Measurements from ENCODE around the gene CAST. TPM values are rescaled to one million over a fixed set of nuclear protein-coding genes. Genes with fewer than 3 reads are reported as not detected.

CAST gene
- polyA plus RNA-seq, 2 donors = 205 to 245 TPM

DNA sequence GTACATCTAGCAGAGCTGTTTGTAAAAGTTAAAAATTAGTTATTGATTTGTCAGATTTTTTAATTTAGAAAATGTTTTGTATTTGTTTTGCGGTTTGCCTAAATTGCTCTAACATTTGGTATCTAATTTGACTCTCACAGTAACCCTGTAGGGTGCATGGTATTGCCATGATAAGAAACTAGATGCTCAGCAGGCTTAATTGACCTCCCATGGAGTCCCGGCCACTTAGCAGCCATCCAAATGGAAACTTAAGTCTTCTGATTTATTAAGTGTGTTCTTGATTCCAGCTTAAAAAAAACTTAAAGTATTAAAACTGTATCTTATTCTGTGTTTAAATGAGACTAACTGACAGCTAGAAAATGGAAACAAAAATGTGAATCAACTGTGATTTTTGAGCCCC, 54.5 kb downstream of the CAST start:
- Histone ChIP-seq H3K27me3 (ENCODE audit: control insufficient read depth in 1 of 2, insufficient read depth in 2 of 2, low read length in 2 of 2) (no peaks in the 10 kb centered on the region), H3K9me3 (ENCODE audit: control insufficient read depth in 2 of 2, insufficient read depth in 1 of 2, low read depth in 1 of 2, low read length in 1 of 2) (no peaks in the 10 kb centered on the region), H3K4me1 (ENCODE audit: control insufficient read depth in 2 of 2, insufficient read depth in 2 of 2, low read length in 1 of 2) (peaks cover 0 to 9% of the 10 kb centered on the region in 2 donors), H3K27ac (ENCODE audit: low read depth in 2 of 2, low read length in 1 of 2) (no peak overlapping the region), H3K4me3 (ENCODE audit: low read depth in 1 of 2, low read length in 2 of 2) (no peak overlapping the region), H3K36me3 (ENCODE audit: control insufficient read depth in 2 of 2, insufficient read depth in 2 of 2, low read length in 1 of 2) (no peaks in the 10 kb centered on the region)
- WGBS, 2 donors = 43 to 45% methylated on average over 2 of the region's 2 CpGs

DNA sequence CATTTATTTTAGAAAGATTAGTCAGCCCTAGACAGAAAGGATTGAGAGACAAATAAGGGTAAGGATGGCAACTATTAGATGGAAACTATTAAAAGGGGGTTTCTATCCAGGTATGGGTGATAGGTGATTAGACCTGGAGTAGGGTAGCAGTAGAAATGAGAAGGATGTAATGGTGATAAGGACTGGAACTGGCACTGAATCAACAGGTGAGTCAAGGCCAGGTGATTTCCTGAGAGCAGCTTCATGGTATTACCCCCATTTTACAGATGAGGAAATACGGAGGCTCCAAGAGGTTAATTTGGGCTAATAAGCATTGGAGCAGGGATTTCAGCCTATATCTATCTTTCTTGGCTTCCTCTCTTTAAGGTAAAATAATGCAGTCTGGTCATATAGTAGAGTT, 55.7 kb downstream of the CAST start:
- H3K36me3 ChIP-seq (ENCODE audit: control insufficient read depth in 2 of 2, insufficient read depth in 2 of 2, low read length in 1 of 2) = no peaks in the 10 kb centered on the region
- no peaks in the 10 kb centered on the region for H3K27me3 ChIP-seq (ENCODE audit: control insufficient read depth in 1 of 2, insufficient read depth in 2 of 2, low read length in 2 of 2)
- H3K27ac ChIP-seq (ENCODE audit: low read depth in 2 of 2, low read length in 1 of 2) = peak overlapping the region; percentile 53 to 73
- 81 to 86% methylated on average over 1 of the region's 1 CpG for WGBS, 2 donors
- peaks cover 0 to 9% of the 10 kb centered on the region in 2 donors for H3K4me1 ChIP-seq (ENCODE audit: control insufficient read depth in 2 of 2, insufficient read depth in 2 of 2, low read length in 1 of 2)
- H3K4me3 ChIP-seq (ENCODE audit: low read depth in 1 of 2, low read length in 2 of 2) = no peak overlapping the region
- no peaks in the 10 kb centered on the region for H3K9me3 ChIP-seq (ENCODE audit: control insufficient read depth in 2 of 2, insufficient read depth in 1 of 2, low read depth in 1 of 2, low read length in 1 of 2)

DNA sequence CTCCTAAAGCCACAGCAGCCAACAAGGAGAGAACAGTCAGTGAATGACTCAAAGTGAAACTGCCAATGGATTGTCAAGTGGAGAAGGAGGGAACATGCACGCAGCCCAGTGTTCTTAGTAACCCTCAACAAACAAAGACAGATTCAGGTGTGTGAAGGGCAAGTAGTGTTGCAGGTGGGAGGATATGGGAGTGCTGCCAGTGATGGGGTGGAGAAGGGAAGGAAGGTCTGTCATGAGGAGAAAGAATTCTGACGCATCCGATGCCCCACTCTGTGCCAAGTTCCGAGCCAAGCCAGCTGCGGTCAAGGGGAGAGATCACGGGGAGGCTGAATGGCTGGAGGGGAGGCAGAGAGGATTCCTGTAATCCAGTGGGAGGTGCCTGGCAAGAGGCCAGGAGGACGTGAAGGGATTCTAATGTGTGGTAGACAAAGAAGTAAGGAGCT, 56.5 kb downstream of the CAST start:
- peak overlapping the region; percentile 73 to 90 for H3K27ac ChIP-seq (ENCODE audit: low read depth in 2 of 2, low read length in 1 of 2)
- H3K27me3 ChIP-seq (ENCODE audit: control insufficient read depth in 1 of 2, insufficient read depth in 2 of 2, low read length in 2 of 2) = no peaks in the 10 kb centered on the region
- no peak overlapping the region for H3K4me3 ChIP-seq (ENCODE audit: low read depth in 1 of 2, low read length in 2 of 2)
- peaks cover 0 to 9% of the 10 kb centered on the region in 2 donors for H3K4me1 ChIP-seq (ENCODE audit: control insufficient read depth in 2 of 2, insufficient read depth in 2 of 2, low read length in 1 of 2)
- H3K9me3 ChIP-seq (ENCODE audit: control insufficient read depth in 2 of 2, insufficient read depth in 1 of 2, low read depth in 1 of 2, low read length in 1 of 2) = no peaks in the 10 kb centered on the region
- WGBS, 2 donors = 37 to 44% methylated on average over 7 of the region's 7 CpGs
- H3K36me3 ChIP-seq (ENCODE audit: control insufficient read depth in 2 of 2, insufficient read depth in 2 of 2, low read length in 1 of 2) = no peaks in the 10 kb centered on the region

DNA sequence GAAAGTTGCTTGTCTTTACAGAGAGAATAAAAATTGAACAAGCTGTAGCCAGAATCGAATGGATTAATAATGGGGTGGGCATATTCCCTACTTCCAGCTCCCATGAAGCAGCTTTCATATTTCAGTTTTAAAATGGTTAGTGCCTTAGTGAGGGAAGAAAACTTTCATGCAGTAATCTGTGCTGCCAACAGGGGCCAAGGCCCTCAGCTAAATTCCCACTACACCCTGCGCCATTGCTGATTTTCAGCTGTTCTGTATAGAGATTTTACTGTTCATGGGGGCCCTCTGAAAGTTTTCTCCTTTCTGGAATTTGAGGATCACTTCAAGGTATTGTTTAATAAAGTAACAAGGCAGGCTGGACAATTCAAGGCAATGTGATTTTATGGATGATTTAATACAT, 58.2 kb downstream of the CAST start:
- no peak overlapping the region for H3K27ac ChIP-seq (ENCODE audit: low read depth in 2 of 2, low read length in 1 of 2)
- no peaks in the 10 kb centered on the region for H3K27me3 ChIP-seq (ENCODE audit: control insufficient read depth in 1 of 2, insufficient read depth in 2 of 2, low read length in 2 of 2)
- no peak overlapping the region for H3K4me3 ChIP-seq (ENCODE audit: low read depth in 1 of 2, low read length in 2 of 2)
- WGBS, 2 donors = 92 to 94% methylated on average over 2 of the region's 2 CpGs
- H3K9me3 ChIP-seq (ENCODE audit: control insufficient read depth in 2 of 2, insufficient read depth in 1 of 2, low read depth in 1 of 2, low read length in 1 of 2) = no peaks in the 10 kb centered on the region
- peaks cover 0 to 9% of the 10 kb centered on the region in 2 donors for H3K4me1 ChIP-seq (ENCODE audit: control insufficient read depth in 2 of 2, insufficient read depth in 2 of 2, low read length in 1 of 2)
- peaks cover 2 to 3% of the 10 kb centered on the region in 2 donors for H3K36me3 ChIP-seq (ENCODE audit: control insufficient read depth in 2 of 2, insufficient read depth in 2 of 2, low read length in 1 of 2)

DNA sequence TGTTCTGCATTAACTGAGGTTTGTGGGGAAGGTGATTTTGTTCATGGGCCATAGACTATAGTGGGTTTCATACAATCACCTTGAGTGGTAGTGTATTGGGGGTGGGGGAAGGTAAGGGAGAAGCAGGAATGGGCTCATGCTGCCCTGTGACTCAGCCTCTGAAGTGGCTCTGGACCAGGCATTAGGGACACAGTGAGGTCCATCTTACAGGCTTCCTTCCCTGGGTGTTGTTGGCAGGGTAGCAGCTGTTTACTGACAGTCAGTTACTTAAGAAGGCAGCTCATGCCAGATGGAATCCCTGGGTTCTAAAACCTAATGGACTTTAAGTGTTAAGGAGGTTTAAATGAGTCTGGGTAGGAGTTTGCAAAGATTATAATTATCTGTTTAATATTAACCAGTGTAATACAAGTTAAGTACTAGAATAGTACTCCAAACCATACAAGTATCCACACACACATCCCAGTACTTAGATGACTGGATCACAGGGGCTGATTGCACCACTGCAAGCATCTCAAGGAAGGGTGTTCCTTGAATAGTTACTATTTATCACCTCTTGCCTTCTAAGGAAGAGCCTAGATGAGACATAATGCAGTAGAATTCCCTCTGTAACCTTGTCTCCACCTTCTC, 59.3 kb downstream of the CAST start:
- Histone ChIP-seq H3K27me3 (ENCODE audit: control insufficient read depth in 1 of 2, insufficient read depth in 2 of 2, low read length in 2 of 2) (no peaks in the 10 kb centered on the region), H3K4me1 (ENCODE audit: control insufficient read depth in 2 of 2, insufficient read depth in 2 of 2, low read length in 1 of 2) (peaks cover 0 to 9% of the 10 kb centered on the region in 2 donors), H3K36me3 (ENCODE audit: control insufficient read depth in 2 of 2, insufficient read depth in 2 of 2, low read length in 1 of 2) (peaks cover 2 to 3% of the 10 kb centered on the region in 2 donors), H3K27ac (ENCODE audit: low read depth in 2 of 2, low read length in 1 of 2) (peak overlapping the region in 1 of 2 donors; percentile 49), H3K4me3 (ENCODE audit: low read depth in 1 of 2, low read length in 2 of 2) (no peak overlapping the region), H3K9me3 (ENCODE audit: control insufficient read depth in 2 of 2, insufficient read depth in 1 of 2, low read depth in 1 of 2, low read length in 1 of 2) (no peaks in the 10 kb centered on the region)

DNA sequence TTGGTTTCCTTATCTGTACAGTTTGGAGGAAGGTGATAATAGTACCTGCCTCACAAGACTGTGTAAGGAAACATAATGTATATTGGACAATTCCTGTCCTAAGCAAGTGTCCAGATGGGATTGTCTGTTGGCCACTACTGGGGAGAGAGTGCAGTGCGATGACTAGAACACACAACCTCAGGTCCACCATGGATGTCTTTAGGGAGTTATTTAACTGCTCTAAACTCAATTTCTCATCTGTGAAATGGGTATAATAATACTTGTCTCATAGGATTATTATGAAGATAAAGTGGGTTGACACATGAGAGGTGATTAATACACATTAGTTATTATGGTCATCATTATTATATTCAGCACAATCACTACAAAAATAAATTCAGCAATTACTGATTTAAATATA, 63.1 kb downstream of the CAST start:
- Histone ChIP-seq H3K9me3 (ENCODE audit: control insufficient read depth in 2 of 2, insufficient read depth in 1 of 2, low read depth in 1 of 2, low read length in 1 of 2) (no peaks in the 10 kb centered on the region), H3K4me1 (ENCODE audit: control insufficient read depth in 2 of 2, insufficient read depth in 2 of 2, low read length in 1 of 2) (peaks cover 0 to 2% of the 10 kb centered on the region in 2 donors), H3K27me3 (ENCODE audit: control insufficient read depth in 1 of 2, insufficient read depth in 2 of 2, low read length in 2 of 2) (no peaks in the 10 kb centered on the region), H3K36me3 (ENCODE audit: control insufficient read depth in 2 of 2, insufficient read depth in 2 of 2, low read length in 1 of 2) (peaks cover 4 to 8% of the 10 kb centered on the region in 2 donors), H3K27ac (ENCODE audit: low read depth in 2 of 2, low read length in 1 of 2) (no peak overlapping the region), H3K4me3 (ENCODE audit: low read depth in 1 of 2, low read length in 2 of 2) (no peak overlapping the region)
- WGBS, 2 donors = 100% methylated on average over 1 of the region's 1 CpG

DNA sequence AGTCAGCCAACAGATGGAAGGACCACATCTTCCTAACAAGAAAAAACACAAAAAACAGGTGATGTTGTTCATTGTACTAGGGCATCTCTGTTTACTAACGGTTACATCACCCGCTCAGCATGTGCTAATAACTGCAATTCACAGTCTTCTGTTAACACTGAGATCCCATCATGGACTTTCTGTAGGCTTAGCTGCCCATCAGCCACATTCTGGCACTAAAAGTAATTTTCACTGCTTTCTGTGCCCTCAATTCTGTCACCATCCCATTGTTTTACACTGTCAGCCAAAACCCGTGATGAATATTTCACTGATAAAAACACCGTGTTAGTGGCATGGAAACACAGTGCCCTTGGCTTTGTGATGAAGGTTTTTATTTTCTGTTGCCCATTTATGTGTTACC, 64.6 kb downstream of the CAST start:
- H3K27me3 ChIP-seq (ENCODE audit: control insufficient read depth in 1 of 2, insufficient read depth in 2 of 2, low read length in 2 of 2) = no peaks in the 10 kb centered on the region
- peaks cover 0 to 2% of the 10 kb centered on the region in 2 donors for H3K4me1 ChIP-seq (ENCODE audit: control insufficient read depth in 2 of 2, insufficient read depth in 2 of 2, low read length in 1 of 2)
- H3K4me3 ChIP-seq (ENCODE audit: low read depth in 1 of 2, low read length in 2 of 2) = no peak overlapping the region
- 78 to 88% methylated on average over 4 of the region's 4 CpGs for WGBS, 2 donors
- H3K27ac ChIP-seq (ENCODE audit: low read depth in 2 of 2, low read length in 1 of 2) = no peak overlapping the region
- H3K9me3 ChIP-seq (ENCODE audit: control insufficient read depth in 2 of 2, insufficient read depth in 1 of 2, low read depth in 1 of 2, low read length in 1 of 2) = no peaks in the 10 kb centered on the region
- H3K36me3 ChIP-seq (ENCODE audit: control insufficient read depth in 2 of 2, insufficient read depth in 2 of 2, low read length in 1 of 2) = peaks cover 4 to 13% of the 10 kb centered on the region in 2 donors

DNA sequence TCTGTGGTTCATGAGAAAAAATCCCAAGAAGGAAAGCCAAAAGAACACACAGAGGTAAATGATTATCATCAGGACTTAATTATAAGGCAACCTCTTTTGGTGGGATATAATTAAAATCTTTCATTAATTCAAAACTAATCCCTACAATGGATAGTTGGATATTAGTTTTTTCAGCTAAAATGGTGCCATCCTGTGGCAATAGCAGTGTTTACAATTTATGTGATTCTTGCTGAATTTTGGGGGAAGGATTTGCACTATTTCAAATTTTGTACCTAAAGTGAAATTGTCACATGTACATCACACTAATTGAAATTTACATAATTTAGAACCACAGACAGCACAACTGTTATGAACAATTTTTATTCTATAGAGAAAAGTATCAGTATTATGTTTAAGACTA, 67.0 kb downstream of the CAST start:
- Histone ChIP-seq H3K27me3 (ENCODE audit: control insufficient read depth in 1 of 2, insufficient read depth in 2 of 2, low read length in 2 of 2) (no peaks in the 10 kb centered on the region), H3K9me3 (ENCODE audit: control insufficient read depth in 2 of 2, insufficient read depth in 1 of 2, low read depth in 1 of 2, low read length in 1 of 2) (no peaks in the 10 kb centered on the region), H3K4me1 (ENCODE audit: control insufficient read depth in 2 of 2, insufficient read depth in 2 of 2, low read length in 1 of 2) (peaks cover 0 to 4% of the 10 kb centered on the region in 2 donors), H3K36me3 (ENCODE audit: control insufficient read depth in 2 of 2, insufficient read depth in 2 of 2, low read length in 1 of 2) (peaks cover 4 to 13% of the 10 kb centered on the region in 2 donors), H3K27ac (ENCODE audit: low read depth in 2 of 2, low read length in 1 of 2) (no peak overlapping the region), H3K4me3 (ENCODE audit: low read depth in 1 of 2, low read length in 2 of 2) (no peak overlapping the region)

DNA sequence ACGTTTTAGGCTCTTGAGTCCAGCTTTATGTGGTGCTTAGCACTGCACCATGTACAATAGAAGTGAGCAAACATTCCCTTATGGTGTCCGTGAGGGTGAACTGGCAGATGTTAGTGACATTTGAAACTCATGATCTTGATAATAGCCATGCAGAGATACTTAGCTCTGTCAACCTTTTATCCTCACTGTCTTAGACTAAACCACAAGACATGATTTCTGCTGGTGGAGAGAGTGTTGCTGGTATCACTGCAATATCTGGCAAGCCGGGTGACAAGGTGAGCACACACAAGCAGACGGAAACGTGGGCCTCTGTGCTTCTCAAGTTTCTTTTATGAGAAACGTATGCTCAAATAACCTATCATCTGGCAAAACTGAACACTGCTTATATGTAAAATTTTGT, 68.4 kb downstream of the CAST start:
- Histone ChIP-seq H3K27ac (ENCODE audit: low read depth in 2 of 2, low read length in 1 of 2) (no peak overlapping the region), H3K36me3 (ENCODE audit: control insufficient read depth in 2 of 2, insufficient read depth in 2 of 2, low read length in 1 of 2) (peaks cover 2 to 10% of the 10 kb centered on the region in 2 donors)
- 77 to 85% methylated on average over 6 of the region's 6 CpGs for WGBS, 2 donors

DNA sequence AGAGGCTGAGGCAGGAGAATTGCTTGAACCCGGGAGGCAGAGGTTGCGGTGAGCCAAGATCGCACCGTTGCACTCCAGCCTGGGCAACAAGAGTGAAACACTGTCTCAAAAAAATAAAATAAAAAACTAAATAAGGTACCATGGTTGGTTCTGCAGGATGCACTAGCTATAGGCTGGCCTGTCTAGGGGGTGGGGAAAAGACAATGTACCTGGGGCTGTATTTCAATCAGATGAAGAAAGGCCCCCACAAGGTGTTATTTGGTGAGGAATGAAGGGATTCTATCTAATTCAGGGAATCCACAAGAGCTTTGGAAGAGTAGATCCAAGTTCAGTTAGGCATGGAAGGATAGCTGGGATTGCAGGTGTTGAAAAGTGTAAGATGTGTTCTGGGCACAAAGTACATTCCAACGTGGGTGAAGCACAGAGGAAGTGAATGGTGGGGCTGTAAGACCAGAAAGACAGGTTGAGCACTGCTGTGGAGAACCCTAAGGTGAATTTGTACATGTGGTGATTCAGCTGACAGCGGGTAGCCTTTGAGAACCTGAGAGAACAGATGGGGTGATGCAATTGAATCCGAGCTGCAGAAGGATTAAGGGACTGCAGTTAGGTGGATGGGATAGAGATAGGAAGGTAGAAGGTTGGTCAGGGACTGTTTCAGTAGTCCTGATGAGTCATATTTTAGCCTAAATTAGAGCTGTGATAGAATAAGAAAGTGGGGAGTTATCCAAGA, 71.8 kb downstream of the CAST start:
- Histone ChIP-seq H3K4me3 (ENCODE audit: low read depth in 1 of 2, low read length in 2 of 2) (no peak overlapping the region), H3K27me3 (ENCODE audit: control insufficient read depth in 1 of 2, insufficient read depth in 2 of 2, low read length in 2 of 2) (no peaks in the 10 kb centered on the region), H3K9me3 (ENCODE audit: control insufficient read depth in 2 of 2, insufficient read depth in 1 of 2, low read depth in 1 of 2, low read length in 1 of 2) (no peaks in the 10 kb centered on the region), H3K27ac (ENCODE audit: low read depth in 2 of 2, low read length in 1 of 2) (peak overlapping the region in 1 of 2 donors; percentile 46), H3K36me3 (ENCODE audit: control insufficient read depth in 2 of 2, insufficient read depth in 2 of 2, low read length in 1 of 2) (peaks cover 0 to 7% of the 10 kb centered on the region in 2 donors), H3K4me1 (ENCODE audit: control insufficient read depth in 2 of 2, insufficient read depth in 2 of 2, low read length in 1 of 2) (peaks cover 0 to 7% of the 10 kb centered on the region in 2 donors)
- 76 to 78% methylated on average over 7 of the region's 7 CpGs for WGBS, 2 donors

More for the DNA sequence above, 68.4 kb downstream of the CAST start:
- no peaks in the 10 kb centered on the region for H3K27me3 ChIP-seq (ENCODE audit: control insufficient read depth in 1 of 2, insufficient read depth in 2 of 2, low read length in 2 of 2)
- H3K9me3 ChIP-seq (ENCODE audit: control insufficient read depth in 2 of 2, insufficient read depth in 1 of 2, low read depth in 1 of 2, low read length in 1 of 2) = no peaks in the 10 kb centered on the region
- peaks cover 0 to 9% of the 10 kb centered on the region in 2 donors for H3K4me1 ChIP-seq (ENCODE audit: control insufficient read depth in 2 of 2, insufficient read depth in 2 of 2, low read length in 1 of 2)
- no peak overlapping the region for H3K4me3 ChIP-seq (ENCODE audit: low read depth in 1 of 2, low read length in 2 of 2)

All from esophagus (tissue), 2 donors.